Esophagus mucosa (tissue), 1 donor: ENCODE measurements around the gene NMU. TPM values are rescaled to one million over a fixed set of nuclear protein-coding genes. Genes with fewer than 3 reads are reported as not detected.
"Not testable (repeated sequence)": the region's sequence is repeated elsewhere in the genome, so short reads cannot be mapped to it uniquely, and the experiment has no call there.

ENCODE experiments used
- ATAC-seq: fragments of 200-7000 bp; cut with Tn5 transposase; one replicate; pipeline ENCODE4 v1.9.1; 2020
- total RNA-seq: library from RNA; stranded (reverse); gene quantifications from one replicate; pipeline ENCODE4 v1.2.4, GENCODE V29; 2023
- donor health status: DM: yes; HTN: yes; CAD: no.

Gene NMU
- 96.3 TPM for total RNA-seq

- peak; percentile 97 for ATAC-seq
These were observed at the start of gene NMU for GRCh38 chr4:55635741-55636655. Gene NMU (minus strand): TSS chr4:55636298. CDS start chr4:55636192, 106 bp downstream.

- no peak for ATAC-seq
These were observed 48.2 kb upstream of the NMU start for GRCh38 chr4:55684276-55684675.

GRCh38 chr4:55682797-55683196 lies 46.7 kb upstream of the NMU start:
- ATAC-seq: not testable (repeated sequence)

GRCh38 chr4:55682295-55682694 lies 46.2 kb upstream of the NMU start:
- no peak for ATAC-seq

- no peak for ATAC-seq
These were observed 45.3 kb upstream of the NMU start for GRCh38 chr4:55681430-55681829.

- ATAC-seq: no peak
These were observed 39.2 kb upstream of the NMU start for GRCh38 chr4:55675196-55675793.

GRCh38 chr4:55673424-55673823 lies 37.3 kb upstream of the NMU start:
- ATAC-seq: peak; percentile 22

- ATAC-seq: no peak
These were observed 35.6 kb upstream of the NMU start for GRCh38 chr4:55671667-55672066.

- ATAC-seq: no peak
These were observed 34.6 kb upstream of the NMU start for GRCh38 chr4:55670695-55671094.

GRCh38 chr4:55668449-55668848 lies 32.4 kb upstream of the NMU start:
- no peak for ATAC-seq

- ATAC-seq: no peak
These were observed 30.4 kb upstream of the NMU start for GRCh38 chr4:55666535-55666934.

- ATAC-seq: no peak
These were observed 27.0 kb upstream of the NMU start for GRCh38 chr4:55663145-55663544.

- ATAC-seq: no peak
These were observed 25.4 kb upstream of the NMU start for GRCh38 chr4:55661398-55662056.

- no peak for ATAC-seq
These were observed 22.6 kb upstream of the NMU start for GRCh38 chr4:55658657-55659056.

GRCh38 chr4:55654131-55654530 lies 18.0 kb upstream of the NMU start:
- no peak for ATAC-seq

GRCh38 chr4:55650483-55650882 lies 14.4 kb upstream of the NMU start:
- ATAC-seq: no peak

- no peak for ATAC-seq
These were observed 1.2 kb upstream of the NMU start for GRCh38 chr4:55637272-55637820.

GRCh38 chr4:55636656-55636999 lies 530 bp upstream of the NMU start:
- no peak for ATAC-seq

GRCh38 chr4:55635282-55635681 lies 816 bp downstream of the NMU start:
- ATAC-seq: no peak

GRCh38 chr4:55634417-55635128 lies 1.5 kb downstream of the NMU start:
- ATAC-seq: no peak

- ATAC-seq: no peak
These were observed 2.2 kb downstream of the NMU start for GRCh38 chr4:55633903-55634302.

GRCh38 chr4:55625835-55626234 lies 10.3 kb downstream of the NMU start:
- ATAC-seq: no peak

GRCh38 chr4:55624063-55624462 lies 12.0 kb downstream of the NMU start:
- not testable (repeated sequence) for ATAC-seq
